HG03159 (cell line): Measurements from ENCODE around the gene LCLAT1.

Experiments
- ATAC-seq: cut with Tn5 transposase; IDR thresholded peaks from one replicate; pipeline ENCODE4 v1.9.1; 2021; ENCODE audit warnings: mild to moderate bottlenecking, moderate library complexity; ENCODE audit not compliant: unreplicated experiment

LCLAT1 gene

DNA sequence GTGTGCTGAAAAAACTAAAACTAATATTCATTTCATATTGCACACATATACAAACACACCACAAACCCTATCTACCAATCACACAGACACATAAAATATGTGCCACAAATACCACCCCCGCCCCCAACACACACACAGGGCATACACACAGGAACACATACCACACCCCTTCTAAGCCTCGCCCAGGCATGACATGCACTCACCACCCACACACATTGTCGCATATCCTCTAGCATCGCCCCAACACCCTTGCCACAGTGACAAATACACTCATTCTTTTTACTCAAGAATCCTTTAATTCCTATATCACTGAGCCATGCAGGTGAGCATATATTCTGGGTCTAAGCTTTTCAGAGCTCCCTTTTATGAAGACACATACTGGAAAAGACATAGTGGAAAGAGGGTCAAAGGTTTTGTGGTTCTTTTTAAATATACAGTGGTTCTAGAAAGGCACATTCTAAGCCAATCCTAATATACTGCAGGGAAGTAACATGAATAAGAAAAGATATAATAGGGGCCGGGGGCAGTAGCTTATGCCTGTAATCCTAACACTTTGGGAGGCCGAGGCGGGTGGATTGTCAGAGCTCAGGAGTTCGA lies 24.5 kb upstream of the LCLAT1 start:
- ATAC-seq = no peak

DNA sequence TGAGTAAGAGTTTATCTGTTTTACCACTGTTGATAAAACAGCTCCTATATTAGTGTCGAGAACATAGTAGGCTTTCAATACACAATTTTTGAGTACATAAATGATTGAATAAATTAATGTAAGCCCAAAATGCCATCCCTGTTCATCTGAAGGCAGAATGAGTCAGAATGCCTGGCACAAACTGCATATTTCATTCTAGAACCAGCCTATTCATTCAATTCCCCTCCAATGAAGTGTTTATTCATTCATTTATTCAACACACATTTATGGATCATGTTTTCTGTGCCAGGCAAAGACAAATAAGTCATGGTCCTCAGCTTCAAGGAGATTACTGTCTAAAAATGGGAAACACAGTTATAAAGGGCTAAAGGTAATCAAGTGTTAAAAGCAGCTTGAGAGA lies 22.8 kb upstream of the LCLAT1 start:
- no peak for ATAC-seq

DNA sequence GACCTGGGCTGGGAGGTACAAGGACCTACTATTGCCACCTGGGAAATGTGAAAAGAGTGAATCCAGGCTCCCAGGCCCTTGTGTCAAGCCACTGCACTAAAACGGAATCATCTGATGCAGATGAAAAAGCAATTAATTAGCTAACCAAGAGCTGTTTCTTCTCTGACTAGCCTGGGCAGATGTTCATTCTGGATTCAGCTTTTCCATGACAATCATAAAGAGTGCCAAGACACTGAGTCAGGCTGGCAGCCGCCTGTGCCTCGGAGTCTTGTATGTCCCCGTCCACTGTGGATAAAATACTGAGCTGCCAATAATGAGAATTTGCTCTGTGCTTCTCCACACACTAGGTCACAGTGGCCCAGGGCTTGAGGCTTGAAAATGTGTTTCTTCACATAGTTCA lies 21.7 kb upstream of the LCLAT1 start:
- no peak for ATAC-seq

DNA sequence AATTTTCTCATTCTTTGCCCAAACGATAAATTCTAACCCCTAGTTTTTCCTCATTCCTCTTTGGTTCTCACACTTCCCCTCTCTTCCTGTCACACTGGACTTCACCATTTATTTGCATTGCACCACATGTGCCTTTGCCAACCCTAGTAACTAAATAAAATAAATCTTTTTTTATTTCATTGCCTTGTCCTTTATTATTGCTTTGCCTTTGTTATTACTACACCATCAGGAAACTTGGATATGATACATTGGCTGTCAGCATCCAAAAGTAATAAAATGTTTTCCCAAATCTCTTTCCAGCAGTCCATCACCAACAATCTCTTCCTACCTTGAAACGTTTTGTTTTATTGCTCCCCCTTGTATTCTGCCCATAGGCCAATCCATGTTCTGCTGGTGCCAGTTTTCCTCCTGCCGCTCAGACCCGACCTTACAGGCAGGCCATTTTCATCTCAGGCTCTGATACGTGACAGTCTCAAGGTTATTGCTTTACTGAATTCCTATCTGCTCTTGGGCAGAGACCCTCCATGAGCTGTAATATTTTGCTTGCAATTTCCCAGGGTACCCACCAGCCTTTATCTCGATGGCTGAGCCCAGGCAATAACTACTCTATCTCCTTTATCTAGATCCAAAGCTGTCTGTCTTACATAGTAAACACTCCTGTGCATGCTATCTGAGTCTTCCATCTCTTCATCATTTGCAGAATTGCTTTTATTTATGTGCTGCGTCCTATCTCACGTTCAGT lies 19.3 kb upstream of the LCLAT1 start:
- no peak for ATAC-seq

DNA sequence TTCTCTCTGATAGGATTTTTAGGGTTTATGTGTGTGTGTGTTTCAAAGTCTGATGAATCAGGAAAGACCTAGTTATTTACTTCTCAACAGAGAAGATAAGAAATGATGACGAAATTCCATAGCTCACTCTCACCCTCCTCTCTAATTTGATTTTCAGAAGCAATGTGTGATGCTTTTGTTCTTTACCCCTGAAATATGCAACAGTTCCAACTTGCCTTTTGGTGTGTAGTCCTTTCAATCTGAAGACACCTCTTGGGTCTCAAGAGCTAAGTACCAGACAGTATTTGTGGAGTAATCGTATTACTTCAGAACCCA lies 18.7 kb upstream of the LCLAT1 start:
- no peak for ATAC-seq

DNA sequence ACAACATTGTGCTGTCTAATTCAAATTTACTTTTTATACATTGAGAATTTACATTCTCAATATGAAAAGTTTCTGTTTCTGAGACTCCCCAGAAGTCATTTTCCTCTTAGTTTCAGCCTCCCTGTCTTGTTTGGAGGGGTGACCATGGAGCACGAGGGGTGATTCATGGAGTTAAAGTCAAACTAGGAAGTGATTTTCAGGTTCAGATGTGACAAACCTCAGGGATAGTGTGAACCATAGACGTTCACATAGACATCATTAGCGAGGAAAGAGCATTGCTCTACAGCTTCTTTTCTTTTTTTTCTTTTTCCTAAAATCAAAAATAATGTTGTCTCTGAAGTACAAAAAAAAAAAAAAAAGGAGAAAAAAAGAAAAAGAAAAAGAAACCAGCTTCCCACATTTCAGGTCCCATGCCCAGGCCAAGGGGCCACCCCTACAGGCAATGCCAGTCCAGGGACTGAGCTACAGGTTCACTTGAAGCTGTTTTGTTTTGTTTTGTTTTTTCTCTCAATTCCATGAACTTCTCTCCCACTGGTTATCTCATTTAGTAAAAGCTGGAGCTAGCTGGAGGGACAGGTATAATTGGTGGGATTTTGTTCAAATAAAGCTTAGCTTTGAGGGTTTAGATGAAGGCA lies 18.1 kb upstream of the LCLAT1 start:
- no peak for ATAC-seq

DNA sequence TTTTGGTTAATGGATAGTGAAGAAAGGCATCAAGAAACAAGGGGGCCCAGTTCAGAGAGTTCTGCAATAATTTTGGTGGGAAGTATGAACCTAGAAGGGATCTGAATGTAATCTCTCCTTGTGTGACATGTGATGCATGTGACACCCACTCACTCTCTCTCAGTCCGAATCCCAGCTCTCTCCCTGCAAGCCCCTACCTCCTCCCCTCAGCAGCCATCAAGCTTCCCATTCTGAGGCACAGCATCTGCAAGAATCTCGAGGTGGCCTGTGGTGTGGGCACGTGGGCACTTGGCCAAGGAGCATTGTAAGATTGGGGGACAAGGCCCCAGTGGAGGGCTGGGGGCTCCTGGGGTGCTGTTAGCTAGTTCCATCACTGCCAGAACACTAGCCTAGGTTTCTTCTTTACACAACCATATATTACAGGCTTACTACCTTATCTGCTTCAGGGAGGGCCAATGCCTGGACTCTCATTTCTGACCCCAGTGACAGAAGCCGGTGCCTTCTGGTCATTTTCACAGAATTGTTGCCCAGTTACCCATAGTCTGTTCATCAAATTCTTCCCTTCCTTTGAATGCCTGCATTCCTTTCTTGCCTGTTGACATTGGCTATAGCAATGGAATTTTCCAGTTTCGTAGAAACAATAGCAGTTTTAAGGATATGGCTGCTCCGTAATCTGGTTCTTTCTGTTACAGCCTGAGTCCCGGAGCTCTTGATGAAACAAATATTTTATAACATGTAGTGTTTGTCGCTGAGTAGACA lies 13.3 kb upstream of the LCLAT1 start:
- ATAC-seq = no peak

DNA sequence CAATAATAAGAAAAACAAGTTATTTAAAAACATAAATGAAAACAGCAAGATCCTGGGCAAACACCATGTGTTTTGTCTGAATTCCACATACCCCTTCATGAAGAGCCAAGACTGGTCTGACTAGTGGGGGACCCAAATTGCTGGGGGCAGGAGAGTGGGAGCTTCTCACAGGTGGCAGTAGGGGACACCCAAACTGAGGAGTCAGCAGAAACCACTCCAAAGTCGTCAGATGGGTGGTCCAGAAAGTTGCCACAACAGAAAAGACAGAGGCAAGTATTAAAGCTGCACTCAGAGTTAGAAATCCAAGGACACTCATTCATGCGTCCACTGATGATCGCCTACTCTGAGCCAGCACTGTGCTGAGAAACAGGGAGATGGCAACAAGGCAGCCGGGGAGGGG lies 12.3 kb upstream of the LCLAT1 start:
- no peak for ATAC-seq

DNA sequence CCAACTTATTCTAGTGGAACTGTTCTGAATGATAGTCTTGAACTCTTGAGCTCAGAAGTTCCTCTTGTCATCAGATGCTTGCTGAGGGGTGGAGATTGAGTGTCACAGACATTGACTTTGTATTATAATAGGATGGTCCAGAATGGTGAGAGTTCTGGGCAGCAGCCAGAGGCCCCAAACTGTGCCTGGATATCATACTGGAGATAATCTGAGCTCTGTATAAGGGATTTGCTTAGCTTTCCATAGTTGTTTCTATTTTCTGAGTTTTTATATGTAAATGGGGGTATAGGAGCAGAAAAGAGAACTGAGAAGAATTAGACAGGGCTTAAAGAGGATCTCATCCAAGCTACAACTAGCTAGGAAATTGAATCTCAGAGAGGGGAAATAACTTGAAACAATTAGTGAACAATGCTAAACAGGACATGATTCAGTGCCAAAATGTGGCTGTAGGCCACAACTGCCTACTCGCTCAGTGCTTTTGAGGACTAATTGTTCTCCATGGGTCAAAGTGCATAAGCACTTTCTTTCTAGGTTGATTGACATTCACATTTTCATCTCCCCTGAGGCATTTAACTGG lies 10.1 kb upstream of the LCLAT1 start:
- no peak for ATAC-seq

DNA sequence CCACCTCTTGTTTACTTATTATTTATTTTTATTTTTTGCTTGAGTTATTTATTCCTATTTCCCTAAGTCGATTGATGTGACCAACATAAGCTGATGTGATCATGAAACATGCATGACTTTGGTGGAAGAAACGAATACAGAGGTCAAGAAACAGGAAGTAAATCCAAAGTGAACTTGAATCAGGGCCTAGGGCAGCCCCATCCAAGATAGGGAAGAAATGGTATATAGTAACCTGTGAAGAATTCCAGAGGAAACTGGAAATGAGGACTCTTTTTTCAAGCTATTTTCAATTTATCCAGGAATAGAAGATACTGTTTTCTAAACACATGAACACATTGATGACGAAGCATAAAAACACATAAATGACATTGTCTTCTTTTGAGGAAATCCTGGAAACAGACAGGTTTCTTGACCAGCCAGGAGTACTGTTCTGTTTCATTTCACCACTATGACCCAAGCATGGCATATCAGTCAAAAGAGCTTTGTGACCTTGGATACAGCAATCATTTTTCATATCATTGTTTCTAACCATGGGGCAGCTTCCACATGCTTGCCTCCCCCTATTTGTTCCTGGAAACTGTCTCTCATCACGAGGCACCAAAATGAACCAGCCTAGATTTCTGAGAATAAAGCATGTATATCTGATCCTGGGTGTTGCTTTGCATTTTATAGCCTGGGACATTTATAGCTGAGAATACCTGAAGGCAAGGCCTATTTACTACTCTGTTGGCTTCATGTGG lies 9.1 kb upstream of the LCLAT1 start:
- ATAC-seq = no peak

DNA sequence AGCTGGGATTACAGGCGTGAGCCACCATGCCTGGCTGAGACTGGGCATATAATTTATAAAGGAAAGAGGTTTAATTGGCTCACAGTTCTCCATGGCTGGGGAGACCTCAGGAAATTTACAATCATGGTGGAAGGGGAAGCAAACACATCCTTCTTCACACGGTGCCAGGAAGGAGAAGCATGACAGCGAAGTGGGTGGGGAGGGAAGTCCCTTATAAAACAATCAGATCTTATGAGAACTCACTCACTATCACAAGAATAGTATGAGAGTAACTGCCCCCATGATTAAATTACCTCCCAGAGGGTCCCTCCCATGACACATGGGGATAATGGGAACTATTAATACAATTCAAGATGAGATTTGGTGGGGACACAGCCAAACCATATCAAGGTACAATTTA lies 7.8 kb upstream of the LCLAT1 start:
- ATAC-seq = no peak

DNA sequence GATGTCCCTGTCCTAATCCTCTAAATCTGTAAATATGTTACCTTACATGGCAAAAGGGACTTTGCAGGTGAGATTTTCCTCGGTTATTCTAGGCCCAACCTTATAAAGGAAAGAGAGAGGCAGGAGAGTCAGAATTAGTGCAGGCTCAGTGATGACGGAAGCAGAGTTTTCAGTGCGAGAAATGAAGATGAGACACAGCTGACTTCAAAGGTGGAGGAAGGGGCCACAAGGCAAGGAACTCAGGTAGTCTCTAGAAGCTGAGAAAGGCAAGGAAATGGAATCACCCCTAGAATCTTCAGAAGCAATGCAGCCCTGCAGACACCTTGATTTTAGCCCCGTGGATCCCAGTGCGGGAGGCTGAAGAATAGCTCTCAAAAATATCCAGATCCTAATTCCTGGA lies 7.2 kb upstream of the LCLAT1 start:
- no peak for ATAC-seq

DNA sequence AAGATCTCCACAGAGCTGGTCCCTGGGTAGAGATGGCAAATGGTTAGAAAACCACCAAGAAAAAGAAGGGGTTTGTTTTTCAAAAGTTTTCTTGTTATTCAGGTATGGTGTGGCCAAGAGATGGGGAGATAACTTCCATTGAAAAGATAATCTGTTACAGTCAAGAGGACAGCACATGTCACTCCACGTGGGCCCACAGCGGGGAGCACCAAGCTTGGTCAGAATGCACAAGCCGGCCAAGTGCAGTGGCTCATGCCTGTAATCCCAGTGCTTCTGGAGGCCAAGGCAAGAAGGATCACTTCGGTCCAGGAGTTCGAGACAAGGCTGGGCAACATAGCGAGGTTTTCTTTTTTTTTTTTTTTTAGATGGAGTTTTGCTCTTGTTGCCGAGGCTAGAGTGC lies 6.0 kb upstream of the LCLAT1 start:
- ATAC-seq = no peak

DNA sequence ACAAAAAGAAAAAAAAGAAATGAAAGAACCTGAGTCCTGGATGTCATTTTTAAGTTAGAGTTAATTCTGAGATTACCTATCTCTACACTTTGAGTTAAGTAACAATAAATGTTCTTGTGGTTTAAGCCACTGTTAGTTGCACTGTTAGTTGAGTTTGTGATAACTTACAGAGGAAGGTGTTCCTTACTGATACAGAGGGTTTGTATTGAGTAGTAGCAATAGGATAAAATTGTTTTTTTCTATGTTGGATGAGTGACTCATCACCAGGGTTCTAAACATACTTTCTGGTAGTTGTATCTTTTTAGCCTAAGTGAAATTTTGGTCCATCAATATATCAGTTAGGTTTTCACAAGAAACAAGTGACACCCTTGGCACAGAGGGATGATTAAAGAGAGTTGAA lies 4.0 kb upstream of the LCLAT1 start:
- no peak for ATAC-seq

DNA sequence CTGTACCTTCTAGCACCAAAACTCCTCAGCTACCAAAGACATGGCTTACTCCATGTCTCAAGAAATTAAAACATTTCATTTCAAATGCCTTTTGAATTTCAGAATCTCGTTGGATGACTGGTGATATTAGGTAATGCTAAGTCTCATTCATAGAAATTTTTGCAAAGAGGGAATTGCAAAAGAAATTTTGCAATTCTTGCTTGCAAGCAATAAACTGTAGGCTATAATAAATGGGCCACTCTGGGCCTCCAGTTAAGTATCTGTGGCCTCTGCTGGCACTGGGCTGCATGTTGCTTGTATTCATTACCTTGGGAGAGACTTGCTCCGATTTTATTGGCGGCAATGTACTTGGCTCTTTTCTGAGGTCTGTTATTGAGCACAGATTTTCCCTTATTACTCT lies 2.8 kb upstream of the LCLAT1 start:
- ATAC-seq = no peak

DNA sequence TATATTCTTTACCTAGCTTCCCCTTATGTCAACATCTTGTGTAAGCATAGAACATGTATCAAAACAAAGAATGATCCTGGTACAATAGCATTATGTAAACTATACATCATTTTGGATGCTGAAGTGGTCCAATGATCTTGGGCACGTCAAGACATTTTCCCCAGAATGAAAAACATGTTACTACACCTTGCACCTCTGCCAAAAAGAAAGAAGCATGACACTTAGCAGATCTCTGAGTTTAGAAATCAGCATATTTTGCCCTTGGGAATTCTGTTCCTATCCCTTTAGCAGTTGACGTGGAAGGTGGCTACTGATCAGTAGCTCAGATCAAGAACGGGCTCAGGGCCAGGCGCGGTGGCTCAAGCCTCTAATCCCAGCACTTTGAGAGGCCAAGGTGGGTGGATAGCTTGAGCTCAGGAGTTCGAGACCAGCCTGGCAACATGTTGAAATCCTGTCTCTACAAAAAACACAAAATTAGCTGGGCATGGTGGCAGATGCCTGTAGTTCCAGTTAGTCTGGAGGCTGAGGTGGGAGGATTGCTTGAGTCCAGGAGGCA lies 1.7 kb upstream of the LCLAT1 start:
- no peak for ATAC-seq

DNA sequence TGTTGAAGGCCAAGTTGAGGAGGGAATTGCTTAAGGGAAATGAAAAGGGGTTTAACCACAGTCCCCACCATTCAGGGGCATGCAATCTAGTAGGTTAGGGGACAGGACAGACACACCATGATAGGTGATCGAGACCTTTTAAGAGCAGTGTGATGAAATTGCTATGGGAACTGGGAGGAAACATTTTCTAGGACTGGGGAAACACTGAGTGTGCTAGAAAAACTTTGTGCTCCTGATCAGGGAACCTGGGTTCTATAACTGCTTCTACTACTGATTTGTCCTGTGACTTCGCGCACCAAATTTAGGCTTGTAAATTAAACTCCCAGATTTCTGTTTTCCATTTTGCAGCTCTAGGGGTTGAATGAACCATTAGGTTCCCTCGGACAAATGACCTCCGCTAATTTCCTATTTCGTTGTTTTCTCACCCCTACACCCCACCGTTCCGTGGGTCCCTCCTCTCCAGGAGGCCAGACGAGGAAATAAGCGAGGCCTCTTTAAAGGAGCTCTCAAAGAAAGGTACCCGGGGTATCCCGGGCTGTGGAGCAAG lies 371 bp upstream of the LCLAT1 start:
- peak; percentile 18 for ATAC-seq

DNA sequence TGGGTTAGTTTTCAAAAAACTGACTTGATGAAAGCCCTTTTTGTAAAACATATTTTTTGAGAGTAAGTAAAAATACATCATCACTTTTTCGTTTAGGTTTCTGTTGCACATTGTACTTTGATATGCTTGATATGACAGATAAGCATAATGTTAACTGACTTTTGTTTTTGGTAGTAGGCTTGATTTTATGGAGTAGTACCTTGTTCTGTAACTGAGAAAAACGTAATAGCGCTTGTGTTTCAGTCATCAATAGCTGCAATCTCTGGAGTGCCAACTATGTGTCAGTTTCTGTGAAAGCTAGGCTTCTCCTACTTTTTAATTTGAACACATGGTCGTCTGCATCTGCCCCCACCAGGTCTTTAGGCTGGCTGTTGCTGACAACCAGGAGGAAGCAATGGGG lies 1.3 kb downstream of the LCLAT1 start:
- no peak for ATAC-seq

DNA sequence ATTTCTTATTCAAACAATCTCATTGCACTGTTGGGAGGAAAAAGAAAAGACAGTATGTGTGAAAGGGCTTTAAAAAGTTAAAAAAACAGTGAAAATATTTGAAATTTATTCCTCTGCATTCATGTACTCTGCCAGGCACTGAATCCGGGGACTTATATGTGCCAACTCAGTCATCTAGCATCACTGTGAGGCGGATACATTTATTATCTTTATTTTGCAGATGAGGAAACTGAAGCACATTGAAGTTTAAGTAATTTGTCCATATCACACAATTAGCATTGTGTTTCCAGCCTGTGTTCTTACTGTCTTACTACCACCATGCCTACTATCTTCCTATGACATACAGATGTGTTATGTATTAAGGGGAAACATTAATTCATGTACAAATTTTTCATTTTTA lies 1.8 kb downstream of the LCLAT1 start:
- ATAC-seq = no peak

DNA sequence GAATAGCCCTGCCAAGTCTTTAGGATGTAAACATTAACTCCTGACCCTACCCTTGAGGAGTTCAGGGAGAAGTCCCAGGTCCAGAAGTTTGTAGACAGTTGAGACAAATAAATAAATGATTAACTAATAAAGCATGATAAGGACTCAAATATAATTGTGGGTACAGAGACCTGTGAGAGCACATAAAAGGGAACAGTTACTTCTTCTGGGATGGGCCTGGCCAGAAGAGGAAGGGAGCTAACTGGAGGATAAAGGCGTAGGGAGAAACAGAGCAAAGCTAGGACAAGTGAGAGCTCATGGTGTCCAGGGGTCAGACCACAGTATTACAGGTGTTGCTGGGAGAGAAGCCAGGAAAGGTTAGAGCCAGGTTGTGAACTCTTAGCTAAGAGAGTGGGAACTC lies 3.0 kb downstream of the LCLAT1 start:
- no peak for ATAC-seq
